ENCODE measurements around the gene MERTK. TPM values are rescaled to one million over a fixed set of nuclear protein-coding genes. Genes with fewer than 3 reads are reported as not detected.
A peak's percentile ranks its signal among the peaks of the same experiment; 100 is the strongest.

Gene MERTK
- total RNA-seq, 4 donors from 2014 or later = 29.4 to 63.0 (median 48.6) TPM

GRCh38 chr2:112024231-112024630 lies 125.8 kb downstream of the MERTK start:
- TF ChIP-seq CTCF (IDR thresholded peaks at IDR 0.05) = no peak
- ATAC-seq (ENCODE audit: low FRiP score) (no peak), DNase-seq (ENCODE audit: low spot score) (no peak)

GRCh38 chr2:112024896-112025491 lies 126.6 kb downstream of the MERTK start:
- no peak for TF ChIP-seq CTCF (IDR thresholded peaks at IDR 0.05)
- no peak for DNase-seq (ENCODE audit: low spot score)
- ATAC-seq (ENCODE audit: low FRiP score) = no peak

DNA sequence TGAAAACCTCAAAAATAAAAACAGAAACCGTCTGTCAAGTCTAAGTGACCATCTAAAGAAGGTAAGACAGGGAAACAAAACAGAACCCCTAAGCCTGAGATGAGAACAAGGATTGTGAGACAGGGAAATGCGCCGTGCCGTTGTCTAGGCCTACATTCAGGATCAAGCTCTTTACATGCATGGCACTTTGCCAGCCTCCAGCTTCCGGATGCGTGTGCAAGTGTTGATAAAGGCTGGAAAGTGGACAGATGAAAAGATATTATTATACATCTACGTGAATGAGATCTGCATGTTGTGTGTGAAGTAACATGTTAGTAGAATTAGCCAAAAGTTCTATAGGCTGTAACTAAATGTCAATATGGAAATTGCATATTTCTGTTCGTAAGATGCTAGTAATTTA lies 128.1 kb downstream of the MERTK start:
- ATAC-seq (ENCODE audit: low FRiP score) = no peak
- DNase-seq (ENCODE audit: low spot score) = no peak
- no peak for TF ChIP-seq CTCF (IDR thresholded peaks at IDR 0.05)

DNA sequence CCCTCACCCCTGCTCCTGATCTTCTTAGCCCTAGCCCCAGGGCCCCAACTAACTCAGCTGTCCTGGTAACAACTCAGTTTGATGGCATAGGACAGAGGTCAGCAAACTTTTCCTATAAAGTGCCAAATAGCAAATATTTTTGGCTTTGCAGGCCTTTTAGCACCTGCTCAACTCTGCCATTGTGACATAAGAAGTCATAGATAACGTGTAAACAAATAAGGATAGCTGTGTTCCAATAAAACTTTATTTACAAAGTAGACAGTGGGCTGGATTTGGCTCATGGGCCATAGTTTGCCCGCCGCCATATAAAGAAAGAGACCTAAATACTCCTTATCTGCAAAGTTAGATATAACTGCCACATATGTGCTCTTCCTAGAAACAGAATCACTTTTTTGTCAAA lies 129.4 kb downstream of the MERTK start:
- TF ChIP-seq CTCF (IDR thresholded peaks at IDR 0.05) = no peak
- ATAC-seq (ENCODE audit: low FRiP score) = no peak
- no peak for DNase-seq (ENCODE audit: low spot score)

DNA sequence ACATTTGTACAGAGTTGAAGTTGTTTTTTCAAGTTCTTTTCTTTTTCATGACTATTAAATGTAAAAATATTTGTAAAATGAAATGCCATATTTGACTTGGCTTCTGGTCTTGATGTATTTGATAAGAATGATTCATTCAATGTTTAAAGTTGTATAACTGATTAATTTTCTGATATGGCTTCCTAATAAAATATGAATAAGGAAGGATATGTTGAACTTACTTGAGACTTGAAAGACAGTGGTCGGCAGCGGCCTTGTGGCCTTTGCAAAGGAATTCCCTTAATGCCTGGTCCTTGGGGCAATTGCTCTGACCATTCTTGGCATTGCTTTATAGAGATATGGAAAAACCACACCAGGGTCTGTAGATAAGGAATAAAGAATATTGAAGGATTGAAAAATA lies 130.8 kb downstream of the MERTK start:
- no peak for DNase-seq (ENCODE audit: low spot score)
- TF ChIP-seq CTCF (IDR thresholded peaks at IDR 0.05) = no peak
- no peak for ATAC-seq (ENCODE audit: low FRiP score)

- TF ChIP-seq CTCF (IDR thresholded peaks at IDR 0.05) = no peak
Observed at GRCh38 chr2:112031473-112032223, 133.2 kb downstream of the MERTK start.

GRCh38 chr2:112032224-112032586 lies 133.8 kb downstream of the MERTK start:
- no peak for TF ChIP-seq CTCF (IDR thresholded peaks at IDR 0.05)
- ATAC-seq (ENCODE audit: low FRiP score) = peak; percentile 41
- DNase-seq (ENCODE audit: low spot score) = no peak

More at GRCh38 chr2:112031473-112032223, 133.2 kb downstream of the MERTK start:
- DNase-seq (ENCODE audit: low spot score) = no peak
- ATAC-seq (ENCODE audit: low FRiP score) = no peak
